HuH-7 (cell line): ENCODE results near the gene SPOCD1.

ENCODE experiments used
- DNase-seq: peaks from one replicate; pipeline ENCODE4 v3.0.0; 2011; ENCODE audit warnings: low spot score

SPOCD1 gene

GRCh38 chr1:31799895-31800673, 15.7 kb downstream of the SPOCD1 start:
- no peak for DNase-seq

DNA sequence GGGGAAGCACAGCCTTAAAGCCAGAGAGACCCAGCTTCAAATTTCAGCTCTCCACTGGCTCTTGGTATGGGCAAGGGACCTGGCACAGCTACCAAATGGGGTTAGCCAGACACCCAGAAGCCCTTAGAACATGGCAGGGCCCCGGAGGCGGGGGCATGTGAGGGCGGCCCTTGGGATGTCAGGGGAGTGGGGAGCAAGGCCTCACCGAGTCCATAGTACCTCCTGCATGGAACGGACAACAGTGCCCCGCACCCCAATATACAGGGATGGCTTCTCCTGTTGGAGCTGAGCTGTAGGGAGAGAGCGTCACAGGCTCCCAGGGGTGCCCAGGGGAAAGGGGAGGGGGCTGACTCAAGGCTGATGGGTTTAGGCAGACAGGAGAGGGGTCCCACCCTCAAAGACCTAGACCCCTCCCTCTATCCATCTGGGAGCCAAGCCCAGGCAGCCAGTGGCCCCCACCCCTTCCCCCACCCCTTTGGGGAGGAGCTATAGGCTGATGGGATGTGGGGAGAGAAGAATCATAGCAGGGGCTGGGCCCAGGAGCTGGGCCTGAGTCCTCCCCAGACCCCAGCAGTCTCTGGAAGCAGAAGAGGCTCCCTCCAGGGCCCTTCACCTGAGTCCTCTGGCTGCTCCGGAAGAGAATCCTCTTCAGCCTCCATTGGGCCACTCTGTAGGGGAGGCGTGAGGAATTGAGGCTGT, 16.5 kb downstream of the SPOCD1 start:
- DNase-seq, result no peak

- no peak for DNase-seq
Measured at GRCh38 chr1:31798433-31799195, 17.2 kb downstream of the SPOCD1 start.

DNA sequence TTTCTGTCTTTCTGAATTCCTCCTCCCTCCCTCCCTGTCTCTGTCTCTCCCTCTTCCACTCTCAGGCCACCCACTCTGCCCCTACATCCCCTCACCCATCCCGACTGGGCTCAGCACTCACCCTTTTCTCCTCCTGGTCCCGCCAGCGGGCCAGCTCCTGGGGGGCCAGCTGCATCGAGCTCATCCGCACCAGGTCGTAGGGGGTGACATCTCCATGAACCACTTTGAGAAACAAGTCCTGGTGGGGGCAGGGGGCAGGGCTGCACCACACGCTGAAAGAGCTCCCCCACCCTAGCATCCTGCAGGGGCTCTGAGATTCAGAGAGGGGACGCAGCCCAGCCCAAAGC, 17.8 kb downstream of the SPOCD1 start:
- no peak for DNase-seq

- DNase-seq, result no peak
Measured at GRCh38 chr1:31797216-31797615, 18.6 kb downstream of the SPOCD1 start.

GRCh38 chr1:31796707-31797106, 19.1 kb downstream of the SPOCD1 start:
- DNase-seq, result no peak

DNA sequence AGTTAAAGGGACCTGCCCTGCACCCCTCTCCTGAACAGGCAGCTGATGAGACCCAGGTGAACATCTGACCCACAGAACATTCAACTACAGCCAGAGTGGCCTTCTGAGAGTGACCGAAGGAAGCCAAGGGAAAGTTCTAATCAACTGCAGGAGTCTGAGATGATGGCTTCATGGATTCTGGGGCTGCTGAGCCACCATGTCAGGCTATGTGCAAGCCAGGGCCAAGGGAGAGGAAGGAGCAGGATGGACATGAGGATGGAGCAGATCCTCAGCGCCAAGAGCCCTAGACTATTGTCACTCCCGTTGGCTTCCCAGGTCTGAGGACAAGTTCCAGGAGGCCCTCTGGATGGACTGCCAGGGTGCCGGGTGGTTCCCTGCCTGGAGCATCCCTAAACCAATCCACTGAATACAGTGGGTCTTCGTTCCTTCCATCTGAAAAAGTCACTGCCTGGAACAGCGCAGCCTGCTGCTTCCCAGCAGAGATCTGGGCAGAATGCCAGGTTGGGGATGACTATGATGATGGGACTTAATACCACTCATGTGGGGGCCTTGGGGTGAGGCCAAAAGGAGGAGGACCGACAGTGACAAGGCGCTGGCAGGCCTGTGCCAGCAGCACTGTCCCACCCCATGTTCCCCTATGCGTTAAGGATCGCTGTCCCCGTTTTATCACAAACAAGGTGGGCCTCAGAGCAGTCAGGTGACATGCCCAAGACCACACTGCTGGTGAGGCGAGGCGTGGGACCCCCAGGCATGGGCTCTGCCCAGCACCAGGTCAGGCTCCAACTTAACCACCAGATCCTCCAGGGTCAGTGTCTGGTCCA, 19.8 kb downstream of the SPOCD1 start:
- no peak for DNase-seq

- no peak for DNase-seq
Measured at GRCh38 chr1:31795096-31795675, 20.6 kb downstream of the SPOCD1 start.

DNA sequence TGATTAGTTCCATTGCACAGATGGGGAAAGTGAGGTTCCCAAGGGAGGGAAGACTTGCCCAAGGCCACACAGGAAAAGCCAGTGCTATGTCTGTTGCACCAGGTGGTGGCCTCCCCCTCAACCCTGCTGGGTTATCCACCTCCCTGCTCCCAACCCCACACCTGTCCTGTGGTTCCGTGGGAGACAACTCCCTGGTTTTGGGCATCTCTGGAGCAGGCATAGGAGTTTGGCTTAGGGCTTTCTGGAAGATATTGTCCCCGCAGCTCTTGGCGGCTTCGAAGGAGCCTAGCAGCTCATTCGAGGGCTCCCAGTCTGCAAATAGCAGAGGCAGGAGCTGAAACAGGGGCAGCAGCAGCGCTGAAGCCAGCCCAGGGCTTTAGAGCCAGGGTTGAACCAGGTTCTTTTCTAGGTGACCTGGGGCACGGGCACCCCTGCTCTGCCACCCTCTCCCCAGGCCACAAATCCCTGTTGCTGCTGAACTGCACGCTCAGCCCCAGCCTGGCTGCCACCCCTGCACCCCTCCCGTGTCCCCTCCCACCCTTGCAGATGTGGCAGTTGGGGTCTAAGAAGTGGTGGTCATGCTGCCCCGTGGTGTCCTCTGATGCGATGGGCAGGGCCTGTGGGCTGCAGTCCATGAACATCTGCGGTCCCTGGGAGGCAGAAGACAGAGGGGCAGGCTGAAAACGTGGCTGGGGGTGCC, 22.1 kb downstream of the SPOCD1 start:
- DNase-seq, result no peak

- no peak for DNase-seq
Measured at GRCh38 chr1:31793086-31793485, 22.7 kb downstream of the SPOCD1 start.

GRCh38 chr1:31792541-31792940, 23.3 kb downstream of the SPOCD1 start:
- DNase-seq, result no peak

GRCh38 chr1:31792116-31792515, 23.7 kb downstream of the SPOCD1 start:
- DNase-seq, result no peak

GRCh38 chr1:31791131-31791858, 24.5 kb downstream of the SPOCD1 start:
- DNase-seq, result no peak

- no peak for DNase-seq
Measured at GRCh38 chr1:31790641-31791091, 25.2 kb downstream of the SPOCD1 start.

DNA sequence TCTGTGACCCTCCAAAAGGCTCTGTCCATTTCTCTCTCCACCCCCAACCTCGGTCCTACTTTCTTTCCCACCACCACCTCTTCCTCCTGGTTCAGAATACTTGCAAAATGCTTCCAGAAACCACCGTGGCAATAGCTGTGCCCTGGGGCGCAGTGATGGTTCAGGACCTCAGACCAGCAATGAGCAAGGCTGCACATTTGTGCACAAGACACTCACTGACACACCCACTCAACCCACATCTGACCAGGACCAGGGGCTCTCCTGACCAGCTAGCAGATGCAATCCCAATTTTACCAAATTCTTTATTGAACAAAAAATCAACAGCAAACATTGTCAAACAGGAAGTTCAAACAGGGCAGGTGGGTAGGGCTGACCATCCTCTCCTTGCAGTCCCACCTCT, 25.7 kb downstream of the SPOCD1 start:
- no peak for DNase-seq

- DNase-seq, result peak; percentile 96
Measured at GRCh38 chr1:31789259-31790065, 26.4 kb downstream of the SPOCD1 start.

DNA sequence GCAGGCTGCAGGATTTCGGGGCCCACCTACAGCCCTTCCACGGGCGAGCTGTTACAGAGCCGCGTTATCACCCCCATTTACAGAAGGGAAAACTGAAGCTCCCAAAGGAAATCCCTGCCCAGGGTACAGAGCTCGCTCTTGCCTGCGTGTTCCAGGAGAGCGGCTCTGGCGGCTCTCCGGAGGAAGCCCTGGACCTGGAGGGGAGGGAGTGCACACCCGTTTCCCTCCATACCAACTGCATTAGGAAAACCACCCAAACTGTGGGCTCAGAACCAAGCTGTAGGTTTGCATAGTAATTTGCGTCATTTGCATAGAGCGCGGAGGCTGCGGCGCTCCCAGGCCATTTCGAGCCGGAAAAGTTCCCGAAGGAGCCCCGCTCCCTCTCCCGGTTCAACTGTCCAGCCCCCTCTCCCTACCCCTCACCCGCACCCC, 27.0 kb downstream of the SPOCD1 start:
- DNase-seq, result peak; percentile 42

- peak; percentile 90 for DNase-seq
Measured at GRCh38 chr1:31788138-31788824, 27.5 kb downstream of the SPOCD1 start.

DNA sequence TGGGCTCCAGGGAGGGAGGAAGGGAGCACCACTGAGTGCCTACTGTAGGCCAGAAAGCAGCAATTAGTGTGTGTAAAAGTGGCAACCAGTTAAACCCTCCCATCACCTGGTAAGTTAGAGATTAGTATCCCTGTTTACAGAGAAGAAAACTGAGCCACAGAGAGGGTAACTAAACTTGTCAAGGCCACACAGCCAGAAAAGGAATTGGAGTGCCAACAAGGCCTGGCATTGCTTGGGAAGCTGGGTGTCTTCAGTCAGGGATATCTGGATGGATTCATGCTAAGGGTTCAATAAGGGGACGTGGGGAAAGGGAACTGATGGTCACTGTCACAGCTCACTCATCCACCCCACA, 28.1 kb downstream of the SPOCD1 start:
- DNase-seq, result no peak
